Fibroblast of gingiva (primary cell): ENCODE results near the gene SLC35D2.
A peak's percentile ranks its signal among the peaks of the same experiment; 100 is the strongest.
"Not testable (repeated sequence)": the region's sequence is repeated elsewhere in the genome, so short reads cannot be mapped to it uniquely, and the experiment has no call there.

Experiments used
- DNase-seq: peaks from one replicate; pipeline ENCODE4 v3.0.0-alpha.2; 2011; ENCODE audit warnings: low read depth

SLC35D2 gene

DNA sequence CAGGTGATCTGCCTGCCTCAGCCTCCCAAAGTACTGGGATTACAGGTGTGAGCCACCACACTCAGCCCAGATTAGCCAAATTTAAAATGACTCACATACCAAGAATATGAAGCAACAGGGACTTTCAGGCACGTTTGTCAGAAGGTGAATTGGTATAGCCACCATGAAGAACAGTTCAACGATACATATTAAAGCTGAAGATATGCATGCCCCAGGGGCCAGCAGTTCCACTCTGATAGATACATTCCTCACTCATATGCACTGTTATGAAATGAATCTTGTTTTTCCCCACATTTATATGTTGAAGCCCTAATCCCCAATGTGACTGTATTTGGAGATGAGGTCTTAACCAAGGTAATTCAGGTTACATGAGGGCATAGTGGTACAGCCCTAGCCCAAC, 22.5 kb downstream of the SLC35D2 start:
- no peak for DNase-seq

- DNase-seq = not testable (repeated sequence)
Observed at GRCh38 chr9:96360523-96360922, 23.0 kb downstream of the SLC35D2 start.

- DNase-seq = no peak
Observed at GRCh38 chr9:96350866-96351265, 32.6 kb downstream of the SLC35D2 start.

DNA sequence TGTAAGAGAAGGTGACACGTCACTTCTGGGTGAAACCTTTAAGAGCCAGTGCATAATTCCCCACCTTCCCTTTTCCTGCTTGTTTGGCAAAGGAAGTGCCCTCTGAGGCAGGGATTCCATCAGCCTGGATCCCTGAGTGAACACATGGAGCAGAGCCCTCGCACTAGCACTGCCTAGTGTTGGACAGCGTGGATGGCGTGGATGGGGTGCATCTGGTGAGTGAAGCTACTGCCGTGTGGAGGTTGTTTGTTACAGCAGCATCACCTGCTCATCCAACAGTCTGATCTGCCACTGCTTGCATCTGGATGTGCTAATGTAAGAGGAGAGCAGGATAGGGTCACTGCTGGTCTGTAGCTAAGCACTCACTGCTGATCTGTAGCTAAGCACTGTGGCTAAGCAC, 35.2 kb downstream of the SLC35D2 start:
- DNase-seq = no peak

- DNase-seq = no peak
Observed at GRCh38 chr9:96345551-96345950, 38.0 kb downstream of the SLC35D2 start.

DNA sequence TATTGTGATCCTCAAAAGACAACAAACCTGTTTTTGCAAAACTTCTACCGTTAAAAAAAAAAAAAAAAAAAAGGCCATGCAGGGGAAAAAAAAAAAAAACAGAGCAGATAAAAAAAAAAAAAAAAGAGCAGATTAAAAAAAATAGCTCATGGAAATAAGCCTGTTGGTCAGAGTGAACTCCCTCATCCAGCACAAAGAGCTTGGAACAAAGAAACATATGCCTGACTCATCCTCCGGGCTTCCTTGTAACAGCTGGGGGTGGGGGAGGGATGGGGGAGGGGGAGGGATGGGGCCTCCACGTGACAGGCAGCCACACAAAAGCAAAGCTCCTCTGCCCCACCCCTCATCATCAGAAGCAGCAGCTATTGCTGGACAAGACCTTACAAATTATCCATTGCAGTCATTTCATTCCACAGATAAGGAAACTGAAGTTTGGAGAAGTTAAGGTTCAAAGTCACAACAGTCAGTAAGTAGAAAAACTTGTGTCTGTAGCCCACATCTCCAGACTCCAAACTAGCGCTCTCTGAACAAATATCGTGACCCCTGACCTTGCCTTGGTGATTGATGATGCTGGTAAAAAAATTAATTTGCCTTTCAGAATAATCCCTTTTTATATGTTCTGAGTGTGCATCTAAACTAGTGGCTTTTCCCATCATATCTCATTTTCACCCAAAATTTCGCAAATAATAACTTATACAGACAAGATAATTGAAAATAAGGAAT, 38.9 kb downstream of the SLC35D2 start:
- peak; percentile 91 for DNase-seq

- DNase-seq = no peak
Observed at GRCh38 chr9:96343515-96344360, 39.8 kb downstream of the SLC35D2 start.

DNA sequence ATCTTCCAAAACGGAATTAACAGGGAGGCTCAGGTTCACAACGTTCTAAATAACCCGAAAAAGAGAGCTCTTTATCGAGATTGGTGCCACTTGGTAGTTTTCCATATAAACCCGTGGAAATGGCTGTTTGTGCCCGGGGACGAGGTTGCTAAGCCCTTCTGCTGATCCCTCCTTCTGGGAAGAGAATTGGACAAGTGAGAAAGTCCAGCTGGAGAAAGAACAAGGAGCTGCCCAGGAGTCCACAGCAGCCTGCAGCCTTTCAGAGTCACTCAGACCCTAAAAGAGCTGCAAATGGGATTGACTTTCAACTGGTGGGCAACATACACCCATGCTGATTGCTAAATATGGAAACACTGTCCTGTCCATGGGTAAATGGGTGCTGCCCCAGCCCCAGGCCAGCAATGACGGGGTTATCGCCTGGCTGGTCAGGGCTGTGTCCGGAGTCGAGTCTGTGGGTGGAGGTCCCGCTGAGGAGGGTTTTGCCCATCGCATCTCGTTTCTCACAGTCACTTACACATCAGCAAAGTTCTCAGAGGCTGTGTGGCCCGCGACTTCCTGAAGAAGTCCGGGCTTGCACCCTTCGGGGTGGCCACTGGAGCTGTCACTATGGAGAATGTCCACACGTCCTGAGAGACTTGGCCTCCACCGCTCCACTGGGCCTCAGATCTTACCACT, 40.8 kb downstream of the SLC35D2 start:
- no peak for DNase-seq

DNA sequence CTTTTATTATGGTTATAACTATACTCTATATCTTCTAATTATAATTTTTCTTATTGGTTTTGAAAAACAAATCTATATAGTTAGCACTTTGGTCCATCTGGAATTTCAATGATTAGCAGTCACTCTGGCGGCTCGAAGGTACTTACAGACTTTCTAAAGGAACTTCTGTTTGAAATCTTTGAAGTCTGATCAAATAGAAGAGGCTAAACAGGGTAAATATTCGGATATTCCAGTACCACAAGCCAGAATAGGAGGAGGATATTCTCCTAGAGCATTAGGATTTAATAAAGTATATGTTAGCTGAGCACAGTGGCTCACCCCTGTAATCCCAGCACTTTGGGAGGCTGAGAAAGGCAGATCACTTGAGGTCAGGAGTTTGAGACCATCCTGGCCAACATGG, 42.8 kb downstream of the SLC35D2 start:
- no peak for DNase-seq

- DNase-seq = no peak
Observed at GRCh38 chr9:96338299-96338698, 45.2 kb downstream of the SLC35D2 start.

DNA sequence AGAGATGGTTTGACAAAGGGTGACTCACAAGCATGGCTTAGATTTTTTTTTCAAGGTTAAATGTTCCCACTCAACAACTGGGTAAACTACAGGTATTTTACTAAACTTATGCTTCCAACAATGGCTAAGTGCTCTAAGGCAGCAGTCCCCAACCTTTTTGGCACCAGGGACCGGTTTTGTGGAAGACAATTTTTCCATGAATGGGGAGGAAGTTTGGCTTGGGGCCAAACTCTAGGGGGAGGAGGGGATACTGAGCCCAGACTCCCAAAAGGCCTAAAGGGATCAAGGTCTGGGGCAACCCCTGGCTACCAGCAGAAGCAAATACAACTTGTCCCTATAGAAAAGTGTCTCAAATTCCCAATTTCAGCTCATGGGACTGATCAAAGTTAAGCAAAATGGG, 49.6 kb downstream of the SLC35D2 start:
- no peak for DNase-seq

DNA sequence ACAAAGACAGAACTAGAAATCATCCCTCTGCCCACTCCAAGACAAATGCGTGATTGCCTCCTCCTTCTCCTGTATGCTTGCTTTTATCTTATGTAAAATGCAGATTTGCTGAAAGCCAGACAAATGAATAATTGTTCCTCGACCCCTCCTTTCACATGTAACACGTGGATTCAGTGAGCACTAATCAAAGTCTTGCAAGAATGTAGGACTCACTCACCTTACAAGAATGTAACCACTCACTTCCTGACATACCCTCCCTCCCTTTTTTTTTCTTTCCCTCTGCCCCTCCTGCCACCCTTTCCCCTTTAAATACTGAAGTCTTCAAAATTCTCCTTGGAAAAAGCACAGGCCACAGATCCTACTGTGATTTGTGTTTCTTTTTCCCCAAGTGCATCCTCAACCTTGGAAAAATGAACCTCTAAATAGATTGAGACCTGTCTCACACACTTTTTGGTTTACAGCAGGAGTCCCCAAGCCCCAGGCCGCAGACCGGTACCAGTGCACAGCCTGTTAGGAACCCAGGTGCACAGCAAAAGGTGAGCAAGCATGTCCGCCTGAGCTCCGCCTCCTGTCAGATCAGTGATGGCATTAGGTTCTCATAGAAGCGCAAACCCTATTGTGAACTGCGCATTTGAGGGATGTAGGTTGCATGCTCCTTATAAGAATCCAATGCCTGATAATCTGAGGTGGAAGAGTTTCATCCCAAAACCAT, 52.1 kb downstream of the SLC35D2 start:
- no peak for DNase-seq

GRCh38 chr9:96327694-96328352, 55.7 kb downstream of the SLC35D2 start:
- peak; percentile 36 for DNase-seq

GRCh38 chr9:96323169-96323568, 60.3 kb downstream of the SLC35D2 start:
- no peak for DNase-seq

- DNase-seq = not testable (repeated sequence)
Observed at GRCh38 chr9:96322736-96323135, 60.8 kb downstream of the SLC35D2 start.

- DNase-seq = not testable (repeated sequence)
Observed at GRCh38 chr9:96322210-96322609, 61.3 kb downstream of the SLC35D2 start.

GRCh38 chr9:96321515-96321914, 62.0 kb downstream of the SLC35D2 start:
- DNase-seq = no peak

DNA sequence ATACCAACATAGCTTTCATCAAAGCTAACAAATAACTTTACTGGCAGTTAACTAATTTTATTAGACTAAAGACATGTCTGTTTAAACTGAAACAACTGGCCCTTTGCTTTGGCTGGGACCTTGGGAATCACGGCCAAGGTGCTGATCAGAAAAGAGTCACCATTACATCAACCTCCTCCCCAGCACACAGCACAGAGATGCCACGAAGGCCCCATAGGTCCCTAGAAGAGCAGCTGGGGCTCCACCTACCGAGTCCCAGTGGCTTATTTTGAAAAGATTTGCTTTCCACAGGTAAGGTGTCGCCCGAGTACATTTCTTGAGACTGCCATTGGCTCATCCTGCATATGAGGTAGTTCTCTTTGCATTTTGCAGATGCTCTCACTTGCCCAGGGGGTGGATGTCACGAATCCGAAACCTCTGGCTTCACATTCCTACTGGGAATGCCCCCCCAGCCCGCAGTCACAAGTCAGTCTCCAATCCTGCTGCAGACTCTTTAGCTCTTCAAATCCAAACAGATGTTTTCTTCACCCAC, 62.7 kb downstream of the SLC35D2 start:
- no peak for DNase-seq

DNA sequence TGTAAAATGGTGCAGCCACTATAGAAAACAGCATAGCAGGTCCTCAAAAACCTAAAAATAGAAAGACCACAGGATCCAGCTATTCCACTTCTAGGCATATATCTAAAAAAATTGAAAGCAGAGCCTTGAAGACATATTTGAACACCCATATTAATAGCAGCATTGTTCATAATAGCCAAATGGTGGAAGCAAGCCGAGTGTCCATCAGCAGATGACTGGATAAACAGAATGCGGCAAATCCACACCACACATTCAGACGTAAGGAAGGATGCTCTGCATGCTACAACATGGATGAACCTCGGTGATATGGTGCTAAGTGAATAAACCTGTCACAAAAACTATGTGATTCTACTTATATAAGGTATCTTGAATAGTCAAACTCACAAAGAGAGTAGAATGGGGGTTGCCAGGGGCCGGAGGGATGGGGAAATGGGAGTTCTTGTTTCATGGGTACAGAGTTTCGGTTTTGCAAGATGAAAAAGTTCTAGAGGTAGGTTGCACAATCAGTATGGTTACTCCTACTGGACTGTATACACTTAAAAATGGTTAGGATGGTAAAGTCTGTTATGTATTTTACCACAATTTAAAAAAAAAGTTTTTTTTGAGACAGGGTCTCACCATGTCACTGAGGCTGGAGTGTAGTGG, 64.5 kb downstream of the SLC35D2 start:
- no peak for DNase-seq

DNA sequence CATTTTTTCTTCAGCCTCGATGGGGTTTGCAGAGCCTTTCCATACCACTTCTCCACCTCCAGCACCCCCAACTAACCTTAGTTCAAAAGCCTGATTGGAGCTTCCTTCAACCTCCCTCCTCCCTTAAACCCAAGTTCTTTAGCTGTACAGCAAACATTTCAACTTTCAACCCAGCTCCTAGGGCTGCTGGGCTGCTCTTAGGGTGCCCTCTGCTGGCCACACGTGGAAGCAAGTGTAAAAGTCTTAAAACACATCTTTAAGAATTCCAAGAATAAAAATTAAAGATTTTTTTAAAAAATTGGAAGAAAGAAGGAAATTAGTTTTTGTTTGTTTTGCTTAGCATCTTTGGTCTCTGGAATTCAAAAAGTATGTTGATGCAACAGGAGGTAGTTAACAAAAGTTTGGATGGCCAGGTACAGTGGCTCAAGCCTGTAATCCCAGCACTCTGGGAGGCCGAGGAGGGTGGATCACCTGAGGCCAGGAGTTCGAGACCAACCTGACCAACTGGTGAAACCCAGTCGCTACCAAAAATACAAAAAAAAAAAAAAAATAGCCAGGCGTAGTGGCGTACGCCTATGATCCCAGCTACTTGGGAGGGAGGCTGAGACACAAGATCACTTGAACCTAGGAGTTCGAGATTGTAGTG, 66.1 kb downstream of the SLC35D2 start:
- peak; percentile 63 for DNase-seq
